Pancreas (tissue), 10 donors: ENCODE data around the gene PBRM1. TPM values are rescaled to one million over a fixed set of nuclear protein-coding genes. Genes with fewer than 3 reads are reported as not detected.

Source experiments
- ATAC-seq, 4 donors: fragments of 200-7000 bp; cut with Tn5 transposase; one replicate each; pipeline versions ENCODE4 v1.8.0 to v1.9.1; 2020; ENCODE audit warnings: mild to moderate bottlenecking in 4 of 4, moderate library complexity in 4 of 4
- DNase-seq, 6 donors: peaks; one replicate each; pipeline ENCODE4 v3.0.0-alpha.2; 2020
- FAIRE-seq: peaks from 2 replicates; lab custom pipeline; 2012; peaks lifted over from hg19 to GRCh38; lab: Jason Lieb, UNC
- H3K27ac ChIP-seq, 4 donors: fragments of 200-600 bp; sonication (generic); 1 replicate in 3 of 4; 2 replicates in 1 of 4; pipeline versions ENCODE4 v1.5.0 to v1.8.0; 2020
- H3K27me3 ChIP-seq, 4 donors: fragments of 200-600 bp; one replicate each; pipeline ENCODE4 v1.8.0; 2021
- H3K36me3 ChIP-seq, 3 donors: fragments of 200-600 bp; sonication (generic) in 1 of 3; one replicate each; pipeline versions ENCODE4 v1.5.0 to v1.8.0; 2020 to 2021
- H3K4me1 ChIP-seq, 3 donors: fragments of 200-600 bp; one replicate each; pipeline ENCODE4 v1.8.0; 2021
- H3K4me3 ChIP-seq, 4 donors: fragments of 200-600 bp; sonication (generic) in 2 of 4; one replicate each; pipeline versions ENCODE4 v1.5.0 to v1.8.0; 2020 to 2021
- H3K9me3 ChIP-seq, 4 donors: fragments of 200-600 bp; one replicate each; pipeline ENCODE4 v1.8.0; 2021
- CTCF ChIP-seq, 4 donors: fragments of 200-600 bp; sonication (generic) in 3 of 4; IDR thresholded peaks; one replicate each; pipeline versions ENCODE4 v1.5.0 to v1.8.0; 2021; ENCODE audit warnings: antibody characterized with exemption in 4 of 4
- WGBS, 2 donors: extraction: QIAGEN DNeasy Blood & Tissue Kit; methylation state at CpG; one replicate each; pipeline ENCODE4 v1.1.7; 2013; 5-methylcytosine and 5-hydroxymethylcytosine counted together
- intact Hi-C, 3 donors: fragments of 100-400 bp; cut with DNase I; formaldehyde crosslinking; loops; one replicate each; pipeline versions ENCODE4 v1.11.1 to v1.14.2; 2022
- polyA plus RNA-seq, 2 donors: library from polyadenylated mRNA; stranded (reverse); fragments of 200-250 nt; gene quantifications; one replicate each; pipeline ENCODE4 v1.2.3, GENCODE V29; 2013
- total RNA-seq, 6 donors: library from RNA; stranded (reverse); fragmentation: NEBNext Ultra II Directional in 4 of 6; extraction: Animal tissue kit (Norgen Biotek cat#: 25700) in 4 of 6; gene quantifications; one replicate each; pipeline versions ENCODE4 v1.2.1 to v1.2.4, GENCODE V29; 2021 to 2023
- donor health status: healthy with polysubstance abuse.
- donor health status: DM: no; HTN: no; CAD: no; lungs with moderate emphysema.
- donor health status: DM: no; HTN: no; CAD: no.
- donor health status: control.
- donor health status: control.
- donor health status: Bipolar disorder and iron deficiency.
- donor health status: DM: yes; HTN: yes; CAD: no.
- donor health status: DM: no; HTN: no; CAD: no.
- donor health status: DM: no; HTN: no; CAD: no.
- donor health status: DM: yes; HTN: yes; CAD: no.

Gene PBRM1
- total and polyA plus RNA-seq, 8 donors, result 7.4 to 34.9 (median 22.5) TPM

- Histone ChIP-seq H3K4me1 (no peaks in the 10 kb centered on the region), H3K9me3 (no peaks in the 10 kb centered on the region), H3K27me3 (no peaks in the 10 kb centered on the region), H3K36me3 (no peaks in the 10 kb centered on the region), H3K27ac (no peak overlapping the region), H3K4me3 (no peak overlapping the region)
- intact Hi-C loops, result no loop called here
- FAIRE-seq (no peak), ATAC-seq (no peak), DNase-seq (peak in 2 of 6 donors; percentile 10 to 41)
- WGBS, 2 donors, result 89 to 93% methylated on average over 14 of the region's 14 CpGs
- TF ChIP-seq CTCF (IDR thresholded peaks at IDR 0.05), result no peak
Observed at GRCh38 chr3:52522651-52523251, 163.0 kb downstream of the PBRM1 start.

- no peaks in the 10 kb centered on the region for H3K9me3 ChIP-seq
- peak in 3 of 6 donors; percentile 11 to 54 (median 40) for DNase-seq
- no peak overlapping the region for H3K27ac ChIP-seq
- FAIRE-seq, result no peak
- H3K4me3 ChIP-seq, result no peak overlapping the region
- ATAC-seq, result no peak
- intact Hi-C loops, result no loop called here
- 94 to 95% methylated on average over 33 of the region's 33 CpGs for WGBS, 2 donors
- no peak for TF ChIP-seq CTCF (IDR thresholded peaks at IDR 0.05)
- H3K36me3 ChIP-seq, result no peaks in the 10 kb centered on the region
- no peaks in the 10 kb centered on the region for H3K27me3 ChIP-seq
- no peaks in the 10 kb centered on the region for H3K4me1 ChIP-seq
Observed at GRCh38 chr3:52521881-52522650, 163.6 kb downstream of the PBRM1 start.

GRCh38 chr3:52521488-52521824 lies 164.3 kb downstream of the PBRM1 start:
- 87 to 93% methylated on average over 8 of the region's 8 CpGs for WGBS, 2 donors
- no peak for TF ChIP-seq CTCF (IDR thresholded peaks at IDR 0.05)
- Histone ChIP-seq H3K27me3 (no peaks in the 10 kb centered on the region), H3K36me3 (no peaks in the 10 kb centered on the region), H3K9me3 (no peaks in the 10 kb centered on the region), H3K4me3 (no peak overlapping the region), H3K27ac (no peak overlapping the region), H3K4me1 (no peaks in the 10 kb centered on the region)
- peak in 2 of 6 donors; percentile 12 to 64 for DNase-seq
- ATAC-seq, result no peak
- FAIRE-seq, result no peak
- intact Hi-C loops, result no loop called here

GRCh38 chr3:52520716-52521487 lies 164.8 kb downstream of the PBRM1 start:
- Histone ChIP-seq H3K27me3 (no peaks in the 10 kb centered on the region), H3K27ac (no peak overlapping the region), H3K4me3 (no peak overlapping the region), H3K9me3 (no peaks in the 10 kb centered on the region), H3K36me3 (no peaks in the 10 kb centered on the region), H3K4me1 (no peaks in the 10 kb centered on the region)
- intact Hi-C loops, result no loop called here
- no peak for TF ChIP-seq CTCF (IDR thresholded peaks at IDR 0.05)
- 90 to 91% methylated on average over 19 to 20 of the region's 20 CpGs for WGBS, 2 donors
- no peak for FAIRE-seq
- peak in 1 of 6 donors; percentile 17 for DNase-seq
- no peak for ATAC-seq
